Calu3 (cell line): ENCODE results near the gene ST6GALNAC3. TPM values are rescaled to one million over a fixed set of nuclear protein-coding genes. Genes with fewer than 3 reads are reported as not detected.

Experiments
- BruUV-seq: library from RNA; stranded (reverse); fragments of 400-500 nt; replicated peaks from 2 replicates; lab custom pipeline; 2021; lab: Mats Ljungman, UMichigan
- CTCF ChIA-PET: fragments of 300-600 bp; sonication (Branson Sonifier 250); formaldehyde crosslinking; loops from one replicate; lab custom pipeline; 2022; ENCODE audit warnings: antibody characterized with exemption; lab: Charles Lee
- DNase-seq: peaks from one replicate; pipeline ENCODE4 v3.0.0; 2022
- H3K27ac Mint-ChIP-seq: one replicate; pipeline ENCODE4 v1.8.0; 2022; ENCODE audit warnings: mixed read lengths; ENCODE audit not compliant: unreplicated experiment
- H3K27me3 Mint-ChIP-seq: one replicate; pipeline ENCODE4 v1.8.0; 2022; ENCODE audit warnings: mixed read lengths; ENCODE audit not compliant: unreplicated experiment
- H3K36me3 Mint-ChIP-seq: one replicate; pipeline ENCODE4 v1.8.0; 2022; ENCODE audit warnings: mild to moderate bottlenecking, moderate library complexity, mixed read lengths; ENCODE audit not compliant: insufficient read depth, unreplicated experiment
- H3K4me1 Mint-ChIP-seq: one replicate; pipeline ENCODE4 v1.8.0; 2022; ENCODE audit warnings: mild to moderate bottlenecking, low read depth, mixed read lengths; ENCODE audit not compliant: unreplicated experiment
- H3K4me3 Mint-ChIP-seq: one replicate; pipeline ENCODE4 v1.8.0; 2022; ENCODE audit warnings: mild to moderate bottlenecking, low read depth, moderate library complexity, mixed read lengths; ENCODE audit not compliant: unreplicated experiment
- H3K9me3 Mint-ChIP-seq: one replicate; pipeline ENCODE4 v1.8.0; 2022; ENCODE audit warnings: low read depth, mixed read lengths; ENCODE audit not compliant: unreplicated experiment
- CTCF ChIP-seq: fragments of 200-600 bp; IDR thresholded peaks from one replicate; pipeline ENCODE4 v1.8.0; 2022; ENCODE audit warnings: antibody characterized with exemption; ENCODE audit not compliant: unreplicated experiment
- intact Hi-C: fragments of 100-400 bp; cut with micrococcal nuclease; formaldehyde crosslinking; loops from one replicate; pipeline ENCODE4 v1.10.0; 2022; ENCODE audit not compliant: unreplicated experiment
- total RNA-seq: library from RNA; stranded (reverse); gene quantifications from 2 replicates; pipeline ENCODE4 v1.2.3, GENCODE V29; 2022

ST6GALNAC3 gene
- total RNA-seq, 1 experiment from 2014 or later, result 0.87 TPM

DNA sequence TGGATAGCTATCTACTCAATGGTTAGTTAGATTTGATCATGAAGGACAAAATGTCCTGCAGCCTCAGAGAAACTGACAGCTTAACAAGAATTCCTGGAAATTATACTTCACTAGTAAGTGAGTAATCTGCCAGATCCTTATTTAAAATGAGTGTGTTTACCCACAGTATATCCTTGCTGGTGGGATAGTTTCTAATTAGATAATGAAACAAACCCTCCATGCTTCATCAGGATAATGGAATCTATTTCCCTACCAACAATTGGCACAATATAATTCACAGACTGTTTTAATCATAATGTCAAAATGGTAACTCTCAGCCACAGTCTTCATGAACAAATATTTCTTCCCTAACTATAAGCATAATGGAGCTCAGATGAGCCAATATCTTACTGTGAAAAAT lies 553.4 kb downstream of the ST6GALNAC3 start:
- no peak overlapping the region for H3K27ac Mint-ChIP-seq
- no peaks in the 10 kb centered on the region for H3K36me3 Mint-ChIP-seq
- H3K9me3 Mint-ChIP-seq, result no peaks in the 10 kb centered on the region
- no TSS peak for BruUV-seq
- no peak overlapping the region for H3K4me3 Mint-ChIP-seq
- H3K4me1 Mint-ChIP-seq, result no peaks in the 10 kb centered on the region
- no peaks in the 10 kb centered on the region for H3K27me3 Mint-ChIP-seq
- CTCF ChIA-PET, result no interaction called here
- TF ChIP-seq CTCF, result no peak
- intact Hi-C loops, result no loop called here
- DNase-seq, result no peak

- no peak for DNase-seq
- Mint-ChIP-seq H3K4me1 (no peaks in the 10 kb centered on the region), H3K27me3 (no peaks in the 10 kb centered on the region), H3K4me3 (no peak overlapping the region), H3K9me3 (no peaks in the 10 kb centered on the region), H3K36me3 (no peaks in the 10 kb centered on the region), H3K27ac (no peak overlapping the region)
- intact Hi-C loops, result no loop called here
- no TSS peak for BruUV-seq
- CTCF ChIA-PET, result no interaction called here
- no peak for TF ChIP-seq CTCF
Observed at GRCh38 chr1:76632136-76632535, 557.6 kb downstream of the ST6GALNAC3 start.

DNA sequence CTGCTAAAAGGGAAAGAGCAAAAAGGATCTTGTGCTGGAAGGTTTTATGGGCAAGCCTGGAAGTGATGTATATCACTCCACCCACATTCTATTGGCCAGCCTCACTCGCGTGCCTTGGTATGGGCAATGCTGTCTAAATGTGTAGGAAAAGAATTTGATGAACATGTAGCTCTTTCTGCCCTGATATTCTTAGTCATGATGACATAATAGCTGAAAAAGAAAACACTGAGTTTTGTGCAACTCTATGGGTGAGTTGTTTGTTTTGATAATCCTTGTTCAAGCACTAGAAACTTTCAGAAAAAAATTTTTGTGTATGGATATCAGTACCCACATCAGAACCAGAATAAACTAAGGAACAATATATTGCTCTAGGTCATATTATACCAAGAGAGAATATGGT lies 561.2 kb downstream of the ST6GALNAC3 start:
- intact Hi-C loops, result no loop called here
- TF ChIP-seq CTCF, result no peak
- no peak for DNase-seq
- CTCF ChIA-PET, result no interaction called here
- Mint-ChIP-seq H3K4me3 (no peak overlapping the region), H3K27ac (no peak overlapping the region), H3K27me3 (no peaks in the 10 kb centered on the region), H3K9me3 (no peaks in the 10 kb centered on the region), H3K4me1 (no peaks in the 10 kb centered on the region), H3K36me3 (no peaks in the 10 kb centered on the region)
- BruUV-seq, result no TSS peak

DNA sequence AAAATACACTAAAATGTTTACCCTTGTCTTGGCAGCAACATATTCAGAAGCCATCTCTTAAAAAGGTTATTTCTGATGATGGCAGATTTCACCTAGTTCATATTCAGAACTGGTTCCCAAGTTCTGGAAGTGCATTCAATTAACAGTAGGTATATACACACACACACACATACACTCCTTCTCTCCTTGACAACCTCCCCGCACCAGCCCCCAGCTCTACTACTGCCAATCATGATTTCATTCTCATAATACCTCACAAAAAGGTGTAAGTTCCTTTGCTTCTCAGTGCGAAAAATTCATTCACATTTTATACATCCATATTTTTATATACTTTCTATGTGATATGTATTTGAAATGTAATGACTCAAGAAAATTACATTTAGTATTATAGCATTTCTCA lies 564.6 kb downstream of the ST6GALNAC3 start:
- H3K27me3 Mint-ChIP-seq, result no peaks in the 10 kb centered on the region
- CTCF ChIA-PET, result no interaction called here
- TF ChIP-seq CTCF, result no peak
- intact Hi-C loops, result no loop called here
- H3K9me3 Mint-ChIP-seq, result peaks cover 4% of the 10 kb centered on the region
- DNase-seq, result no peak
- no peak overlapping the region for H3K4me3 Mint-ChIP-seq
- BruUV-seq, result no TSS peak
- no peak overlapping the region for H3K27ac Mint-ChIP-seq
- H3K4me1 Mint-ChIP-seq, result no peaks in the 10 kb centered on the region
- no peaks in the 10 kb centered on the region for H3K36me3 Mint-ChIP-seq
